ENCODE measurements around the gene ZBP1.
A peak's percentile ranks its signal among the peaks of the same experiment; 100 is the strongest.

ZBP1 gene

GRCh38 chr20:57620274-57620990 is at the start of gene ZBP1:
Gene ZBP1, minus strand, starts transcription at chr20:57620426. Its CDS starts 131 bp downstream, at chr20:57620295.
- Histone ChIP-seq H3K4me1 (ENCODE audit: low read length) (peaks cover 52% of the 10 kb centered on the region), H2AFZ (ENCODE audit: low read depth, low read length) (no peak within 1 kb of the TSS; the same call in 1 of the 2 replicates), H4K20me1 (ENCODE audit: insufficient read depth, low read length) (peaks cover 6% of the 10 kb centered on the region; the same call in 1 of the 2 replicates), H3K9ac (ENCODE audit: low read length) (peak within 1 kb of the TSS; percentile 65), H3K79me2 (ENCODE audit: low read length) (no peaks in the 10 kb centered on the region), H3K4me2 (ENCODE audit: low read length) (peak within 1 kb of the TSS; percentile 98), H3K9me3 (ENCODE audit: insufficient read depth, low read length) (peaks cover 8% of the 10 kb centered on the region), H3K27ac (ENCODE audit: low read length) (peak within 1 kb of the TSS; percentile 78), H3K4me3 (ENCODE audit: low read length) (peak within 1 kb of the TSS; percentile 74), H3K36me3 (replicated peaks; ENCODE audit: low read depth, low read length) (no peaks in the 10 kb centered on the region), H3K27me3 (ENCODE audit: low read depth, low read length) (peaks cover 64% of the 10 kb centered on the region)
- TF ChIP-seq, protein P1, sequence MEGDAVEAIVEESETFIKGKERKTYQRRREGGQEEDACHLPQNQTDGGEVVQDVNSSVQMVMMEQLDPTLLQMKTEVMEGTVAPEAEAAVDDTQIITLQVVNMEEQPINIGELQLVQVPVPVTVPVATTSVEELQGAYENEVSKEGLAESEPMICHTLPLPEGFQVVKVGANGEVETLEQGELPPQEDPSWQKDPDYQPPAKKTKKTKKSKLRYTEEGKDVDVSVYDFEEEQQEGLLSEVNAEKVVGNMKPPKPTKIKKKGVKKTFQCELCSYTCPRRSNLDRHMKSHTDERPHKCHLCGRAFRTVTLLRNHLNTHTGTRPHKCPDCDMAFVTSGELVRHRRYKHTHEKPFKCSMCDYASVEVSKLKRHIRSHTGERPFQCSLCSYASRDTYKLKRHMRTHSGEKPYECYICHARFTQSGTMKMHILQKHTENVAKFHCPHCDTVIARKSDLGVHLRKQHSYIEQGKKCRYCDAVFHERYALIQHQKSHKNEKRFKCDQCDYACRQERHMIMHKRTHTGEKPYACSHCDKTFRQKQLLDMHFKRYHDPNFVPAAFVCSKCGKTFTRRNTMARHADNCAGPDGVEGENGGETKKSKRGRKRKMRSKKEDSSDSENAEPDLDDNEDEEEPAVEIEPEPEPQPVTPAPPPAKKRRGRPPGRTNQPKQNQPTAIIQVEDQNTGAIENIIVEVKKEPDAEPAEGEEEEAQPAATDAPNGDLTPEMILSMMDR (IDR thresholded peaks at IDR 0.05; ENCODE audit: low read depth, low read length) = no peak
- no peak for TF ChIP-seq EZH2phosphoT487 (IDR thresholded peaks at IDR 0.05; ENCODE audit: low read depth)

- Histone ChIP-seq H3K9ac (ENCODE audit: low read length) (no peak overlapping the region), H2AFZ (ENCODE audit: low read depth, low read length) (no peak overlapping the region), H3K36me3 (replicated peaks; ENCODE audit: low read depth, low read length) (no peaks in the 10 kb centered on the region), H3K27ac (ENCODE audit: low read length) (no peak overlapping the region), H3K27me3 (ENCODE audit: low read depth, low read length) (peaks cover 58% of the 10 kb centered on the region), H3K4me1 (ENCODE audit: low read length) (no peaks in the 10 kb centered on the region), H3K79me2 (ENCODE audit: low read length) (no peaks in the 10 kb centered on the region), H4K20me1 (ENCODE audit: insufficient read depth, low read length) (no peaks in the 10 kb centered on the region), H3K4me2 (ENCODE audit: low read length) (no peak overlapping the region), H3K9me3 (ENCODE audit: insufficient read depth, low read length) (no peaks in the 10 kb centered on the region), H3K4me3 (ENCODE audit: low read length) (no peak overlapping the region)
- TF ChIP-seq, protein P1 (IDR thresholded peaks at IDR 0.05; ENCODE audit: low read depth, low read length) = no peak
- TF ChIP-seq EZH2phosphoT487 (IDR thresholded peaks at IDR 0.05; ENCODE audit: low read depth) = no peak
These were observed 49.4 kb upstream of the ZBP1 start for GRCh38 chr20:57669632-57670031.

DNA sequence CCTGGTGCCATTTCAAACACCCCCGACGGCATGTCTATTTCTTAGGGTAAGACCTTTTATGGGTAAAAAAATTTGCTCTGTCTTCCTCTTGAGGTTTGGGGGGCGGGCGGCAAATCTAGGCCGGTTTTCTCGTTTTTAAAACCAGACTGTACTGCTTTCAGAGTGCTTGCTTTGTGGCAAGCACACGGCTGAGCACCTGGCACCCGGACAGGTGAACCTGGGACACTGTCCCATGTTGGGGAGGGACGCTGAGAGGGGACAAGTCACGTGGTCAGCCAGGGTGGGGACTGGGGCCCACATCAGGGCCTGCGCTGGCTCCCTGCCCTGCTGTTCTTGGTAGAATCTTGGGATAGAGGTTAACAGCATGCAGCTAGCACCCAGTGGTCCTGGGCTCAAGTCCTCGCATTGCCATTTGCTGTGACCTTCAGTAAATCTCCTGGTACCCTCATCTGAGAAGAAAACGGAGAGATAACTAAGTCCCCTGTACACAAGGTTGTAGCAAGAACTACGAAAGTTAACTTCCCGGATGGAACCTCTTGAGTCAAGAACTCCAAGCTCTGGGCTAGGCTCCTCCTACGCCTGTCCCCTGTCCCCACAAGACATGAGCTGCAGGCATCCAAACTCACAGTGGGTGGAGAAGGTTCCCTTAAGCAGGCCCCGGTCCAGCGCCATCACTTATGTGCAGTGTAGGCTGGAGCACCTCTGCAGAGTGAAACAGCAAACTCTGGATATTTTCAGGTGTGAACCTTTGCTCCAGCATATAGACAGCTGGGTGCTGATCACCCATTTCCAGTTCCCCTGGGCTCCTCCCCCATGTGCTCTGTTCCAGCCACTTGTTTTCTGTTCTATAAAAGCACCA is 47.9 kb upstream of the ZBP1 start:
- Histone ChIP-seq H3K4me3 (ENCODE audit: low read length) (no peak overlapping the region), H3K27ac (ENCODE audit: low read length) (no peak overlapping the region), H3K4me2 (ENCODE audit: low read length) (no peak overlapping the region), H3K9me3 (ENCODE audit: insufficient read depth, low read length) (no peaks in the 10 kb centered on the region), H3K79me2 (ENCODE audit: low read length) (no peaks in the 10 kb centered on the region), H2AFZ (ENCODE audit: low read depth, low read length) (no peak overlapping the region), H4K20me1 (ENCODE audit: insufficient read depth, low read length) (no peaks in the 10 kb centered on the region), H3K27me3 (ENCODE audit: low read depth, low read length) (peaks cover 48% of the 10 kb centered on the region), H3K36me3 (replicated peaks; ENCODE audit: low read depth, low read length) (no peaks in the 10 kb centered on the region), H3K9ac (ENCODE audit: low read length) (no peak overlapping the region), H3K4me1 (ENCODE audit: low read length) (no peaks in the 10 kb centered on the region)
- TF ChIP-seq, protein P1 (IDR thresholded peaks at IDR 0.05; ENCODE audit: low read depth, low read length) = no peak
- TF ChIP-seq EZH2phosphoT487 (IDR thresholded peaks at IDR 0.05; ENCODE audit: low read depth) = no peak

- H3K79me2 ChIP-seq (ENCODE audit: low read length) = no peaks in the 10 kb centered on the region
These were observed 47.2 kb upstream of the ZBP1 start for GRCh38 chr20:57667388-57667787.

More at GRCh38 chr20:57667388-57667787, 47.2 kb upstream of the ZBP1 start:
- no peaks in the 10 kb centered on the region for H3K36me3 ChIP-seq (replicated peaks; ENCODE audit: low read depth, low read length)
- no peak overlapping the region for H3K4me2 ChIP-seq (ENCODE audit: low read length)
- H3K27ac ChIP-seq (ENCODE audit: low read length) = no peak overlapping the region
- TF ChIP-seq, protein P1 (IDR thresholded peaks at IDR 0.05; ENCODE audit: low read depth, low read length) = no peak
- no peak for TF ChIP-seq EZH2phosphoT487 (IDR thresholded peaks at IDR 0.05; ENCODE audit: low read depth)
- H3K9ac ChIP-seq (ENCODE audit: low read length) = no peak overlapping the region
- no peaks in the 10 kb centered on the region for H4K20me1 ChIP-seq (ENCODE audit: insufficient read depth, low read length)
- peaks cover 48% of the 10 kb centered on the region for H3K27me3 ChIP-seq (ENCODE audit: low read depth, low read length)
- no peak overlapping the region for H3K4me3 ChIP-seq (ENCODE audit: low read length)
- H2AFZ ChIP-seq (ENCODE audit: low read depth, low read length) = no peak overlapping the region
- H3K4me1 ChIP-seq (ENCODE audit: low read length) = no peaks in the 10 kb centered on the region
- H3K9me3 ChIP-seq (ENCODE audit: insufficient read depth, low read length) = no peaks in the 10 kb centered on the region
